Measurements from ENCODE around the gene SAMSN1.

SAMSN1 gene

DNA sequence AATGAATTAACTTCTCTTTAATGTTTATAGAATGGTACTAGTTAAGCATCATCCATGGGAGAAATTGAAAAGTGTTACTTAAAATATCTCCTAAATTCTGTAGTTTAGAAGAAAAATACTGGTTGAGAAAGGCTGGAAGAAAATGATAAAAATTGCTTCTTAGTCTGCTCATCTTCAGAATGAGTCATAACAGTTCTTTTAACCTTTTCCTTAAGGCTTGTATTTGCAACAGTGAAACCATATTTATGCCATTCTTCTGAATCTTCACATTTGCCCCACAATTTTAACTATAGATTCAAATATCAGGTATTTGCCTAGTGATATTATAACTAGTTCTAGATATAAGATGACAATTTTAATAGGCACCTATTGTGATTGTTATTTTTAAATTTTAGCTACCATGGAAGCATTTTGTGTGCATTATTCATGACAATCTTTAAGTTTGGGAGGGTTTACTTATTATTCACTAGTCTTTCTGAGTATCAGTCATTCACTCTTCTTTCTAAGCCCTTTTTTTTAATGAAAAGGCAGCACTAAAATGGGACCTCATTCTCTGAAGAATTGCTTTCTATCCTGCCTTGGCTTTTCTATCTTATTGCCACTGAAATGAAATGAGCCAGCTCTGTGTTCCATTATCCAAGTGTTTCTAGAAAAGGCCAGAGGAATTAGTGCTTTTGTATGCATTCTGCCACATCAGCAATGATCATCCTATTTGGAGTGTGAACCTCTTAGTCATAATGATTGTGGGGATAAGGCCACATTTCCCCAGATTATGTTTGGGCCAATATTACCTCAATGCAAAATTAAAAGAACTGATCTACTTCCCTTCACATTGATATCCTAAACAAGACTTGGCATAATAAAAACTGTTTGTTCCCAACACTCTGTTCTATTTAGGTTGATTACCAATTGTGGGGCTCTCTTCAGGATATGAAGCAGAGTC is 58.4 kb downstream of the SAMSN1 start:
- no peak for DNase-seq (ENCODE audit: low read depth in 2 of 3, low spot score in 2 of 3)

DNA sequence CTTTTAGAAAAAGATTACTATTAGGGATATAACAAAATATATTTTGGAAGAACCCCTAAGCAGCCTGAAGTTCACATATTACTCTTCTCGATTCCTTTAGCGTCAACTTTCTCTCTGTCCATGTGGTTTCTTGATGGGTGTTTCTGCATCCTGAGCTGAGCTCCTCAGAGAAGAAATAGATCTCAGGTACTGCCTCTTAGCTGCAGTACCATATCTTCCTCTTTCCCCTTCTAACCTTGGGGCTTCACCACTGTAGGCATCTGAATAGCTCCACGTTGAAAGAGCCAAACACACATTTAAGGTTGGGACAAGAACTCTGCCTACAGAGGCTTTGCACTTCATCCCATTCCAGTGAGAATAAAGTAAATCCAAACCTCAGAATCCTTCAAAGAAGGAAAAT is 59.2 kb downstream of the SAMSN1 start:
- DNase-seq (ENCODE audit: low read depth in 2 of 3, low spot score in 2 of 3) = no peak

DNA sequence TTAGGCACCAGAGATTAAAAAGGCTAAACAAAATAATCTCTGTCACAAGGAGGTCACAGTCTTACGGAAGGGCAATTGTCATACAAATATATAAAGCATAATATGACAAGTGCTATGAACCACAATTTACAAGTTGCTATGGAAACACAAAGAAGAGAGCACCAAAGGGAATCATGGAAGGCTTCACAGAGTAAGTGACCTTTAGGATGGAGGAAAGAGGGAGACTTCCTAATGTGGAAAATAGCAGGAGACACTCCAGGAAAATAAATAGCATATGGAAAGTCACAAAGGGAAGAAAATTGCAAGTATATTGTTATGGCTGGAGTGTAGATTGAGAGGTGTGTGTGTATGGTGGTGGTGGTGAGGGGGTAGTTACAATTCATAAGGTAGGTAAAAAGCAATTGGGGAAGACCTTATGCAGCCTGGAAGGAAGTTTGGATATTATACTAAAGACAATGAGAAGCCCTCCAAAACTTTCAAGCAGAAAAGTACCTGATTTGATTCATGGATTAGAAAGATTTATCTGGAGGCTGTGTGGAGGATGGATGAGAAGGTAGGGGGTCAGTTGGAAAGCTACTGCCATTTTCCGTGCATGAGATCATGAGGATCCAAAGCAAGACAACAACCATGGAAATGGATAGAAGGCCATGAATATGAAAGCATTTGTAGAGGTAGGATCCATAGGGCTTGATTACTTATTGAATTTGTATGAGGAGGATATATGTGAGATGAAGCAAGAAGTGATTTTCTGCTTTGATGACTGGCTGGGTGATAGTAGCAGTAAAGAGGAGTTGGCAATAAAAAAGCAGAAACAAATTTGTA is 61.7 kb downstream of the SAMSN1 start:
- DNase-seq (ENCODE audit: low read depth in 2 of 3, low spot score in 2 of 3) = no peak

DNA sequence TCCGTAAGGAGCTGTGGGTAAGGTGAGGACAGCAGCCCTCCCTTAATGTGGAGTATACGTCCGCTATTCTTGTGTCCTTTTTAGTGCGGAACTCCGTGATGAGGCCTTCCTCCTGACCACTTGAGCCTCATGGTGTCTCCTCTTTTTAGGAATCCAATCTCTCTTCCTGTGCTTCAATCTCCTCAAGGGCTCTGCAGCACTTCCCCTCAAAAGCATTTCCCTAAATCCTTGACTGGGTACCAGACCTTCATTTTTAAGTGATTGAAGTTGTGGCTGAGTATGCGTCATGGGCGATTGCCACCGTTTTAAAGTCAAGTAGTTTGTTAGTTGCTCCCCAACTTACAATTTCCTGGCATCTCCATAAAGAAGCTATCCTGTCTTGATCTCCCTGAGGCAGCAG is 62.8 kb downstream of the SAMSN1 start:
- DNase-seq (ENCODE audit: low read depth in 2 of 3, low spot score in 2 of 3) = no peak

DNA sequence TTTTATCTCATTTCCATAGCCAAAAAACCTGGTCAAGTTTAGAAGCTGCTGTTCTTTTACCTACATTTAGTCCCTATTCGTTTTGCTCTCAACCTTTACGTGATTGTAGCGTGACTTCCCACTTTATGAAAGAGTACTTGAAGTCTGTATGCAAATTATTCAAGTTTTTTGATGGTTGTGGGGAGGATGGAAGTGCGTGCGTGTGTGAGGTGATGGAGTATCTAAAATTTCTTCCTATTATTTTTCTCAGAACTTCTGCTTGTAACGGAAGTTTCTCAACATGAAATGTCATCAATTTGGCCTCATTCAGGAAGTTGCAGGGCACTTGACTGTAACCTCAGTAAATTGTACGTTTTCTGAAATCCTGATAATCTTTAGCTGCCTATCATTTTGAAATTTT is 64.0 kb downstream of the SAMSN1 start:
- no peak for DNase-seq (ENCODE audit: low read depth in 2 of 3, low spot score in 2 of 3)

DNA sequence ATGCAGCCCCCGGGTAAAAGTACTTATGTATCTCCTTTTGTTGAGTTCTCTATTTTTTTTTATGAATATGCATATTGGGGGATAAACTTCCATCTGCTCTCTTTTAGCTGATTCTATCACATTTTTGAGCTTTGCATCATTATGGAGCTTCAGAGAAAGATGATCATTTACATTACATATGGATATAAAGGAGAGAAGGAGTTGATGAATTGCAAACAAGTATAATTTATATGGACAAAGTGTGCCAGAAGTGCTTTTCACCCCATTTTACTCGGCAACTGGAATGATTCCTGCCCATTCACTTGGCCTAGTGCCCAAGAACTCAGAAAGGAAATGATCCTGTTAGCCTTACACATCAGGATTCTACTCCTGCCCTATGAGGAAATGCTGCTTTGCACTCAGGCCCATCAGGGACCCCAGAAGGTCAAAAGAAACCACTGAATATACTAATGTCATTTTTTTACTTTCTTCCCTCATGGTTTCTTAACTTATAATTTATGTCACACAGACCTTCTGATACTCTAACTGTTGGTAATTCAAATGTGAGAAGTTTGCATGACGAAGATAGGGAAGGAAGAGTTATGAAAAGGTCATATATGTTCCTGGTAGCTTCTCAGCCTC is 65.6 kb downstream of the SAMSN1 start:
- no peak for DNase-seq (ENCODE audit: low read depth in 2 of 3, low spot score in 2 of 3)

DNA sequence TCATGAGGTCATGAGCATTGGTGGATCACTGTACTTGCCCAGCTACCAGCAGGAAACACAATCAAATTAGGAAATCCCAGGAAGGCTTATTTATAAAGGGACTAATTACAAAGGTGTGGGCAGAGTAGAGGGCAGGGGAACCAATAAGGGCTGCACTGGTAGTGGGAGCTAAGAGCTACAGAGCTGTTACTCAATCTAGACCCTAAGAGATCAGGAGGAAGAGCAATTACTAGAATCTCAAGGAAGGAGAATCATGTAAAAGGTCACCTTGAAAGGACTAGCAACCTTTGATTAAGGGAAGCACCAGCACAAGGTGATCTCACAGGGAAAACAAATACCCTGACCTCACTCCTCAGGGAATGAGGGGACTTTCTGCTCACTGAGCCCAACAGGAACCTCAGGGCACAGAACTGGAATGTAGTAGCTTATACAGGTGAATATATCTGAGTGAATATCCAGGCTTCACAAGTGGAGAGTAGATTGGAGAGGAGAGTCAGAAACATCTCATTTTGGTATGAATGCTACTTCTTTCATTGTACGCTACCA is 66.8 kb downstream of the SAMSN1 start:
- no peak for DNase-seq (ENCODE audit: low read depth in 2 of 3, low spot score in 2 of 3)

DNA sequence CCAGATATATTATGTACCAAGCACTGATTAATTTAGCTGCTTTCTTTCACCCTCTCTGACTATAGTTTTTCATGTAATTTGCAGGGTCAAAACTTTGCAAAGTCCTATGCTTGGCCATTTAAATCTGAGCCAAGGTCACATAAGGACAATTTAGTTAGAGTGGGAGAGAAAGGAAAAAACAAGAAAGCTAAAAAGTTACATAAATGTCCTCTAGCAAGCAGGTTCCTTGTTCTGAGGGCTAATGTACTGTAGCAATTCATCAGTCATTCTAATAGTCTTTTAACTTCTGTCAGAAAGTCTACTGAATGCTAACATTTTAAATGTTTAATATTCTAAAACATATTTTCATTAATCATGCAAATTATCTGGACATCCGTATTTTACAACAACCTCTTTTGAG is 68.3 kb downstream of the SAMSN1 start:
- no peak for DNase-seq (ENCODE audit: low read depth in 2 of 3, low spot score in 2 of 3)

DNA sequence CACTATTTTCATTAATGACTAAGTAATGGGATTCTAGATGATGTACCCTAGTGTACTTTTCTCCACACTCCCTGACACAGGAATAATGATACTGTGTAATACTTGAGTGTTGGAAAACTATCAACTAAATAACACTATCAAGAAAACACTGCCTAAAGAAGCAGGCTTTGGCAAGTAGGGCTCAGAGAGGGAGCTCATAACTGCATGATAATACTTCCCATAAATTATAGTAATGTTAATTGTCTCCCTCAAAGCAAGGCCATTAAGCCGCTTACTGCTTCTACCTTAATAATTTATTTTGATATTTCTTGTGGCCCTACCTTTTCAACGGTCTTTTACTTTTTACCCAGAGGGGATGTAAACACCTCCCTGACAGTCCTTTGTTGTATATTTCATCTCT is 69.0 kb downstream of the SAMSN1 start:
- no peak for DNase-seq (ENCODE audit: low read depth in 2 of 3, low spot score in 2 of 3)

DNA sequence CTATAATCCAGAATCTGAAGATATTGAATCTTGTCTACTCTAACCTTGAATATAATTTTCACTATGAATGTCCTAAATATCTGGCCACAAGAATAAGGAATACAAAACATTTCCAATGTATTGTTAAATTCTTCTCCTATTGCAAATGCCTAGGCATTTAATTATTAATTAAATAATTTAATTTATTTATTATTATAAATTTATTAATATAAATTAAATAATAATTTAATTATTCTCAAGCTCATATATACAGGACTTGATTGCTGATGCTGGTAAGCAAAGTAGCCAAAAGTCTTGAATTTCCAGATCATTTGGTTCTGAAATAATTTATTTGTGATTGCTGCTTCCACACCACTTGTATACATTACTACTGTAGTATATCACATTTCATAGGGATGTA is 71.1 kb downstream of the SAMSN1 start:
- DNase-seq (ENCODE audit: low read depth in 2 of 3, low spot score in 2 of 3) = no peak

DNA sequence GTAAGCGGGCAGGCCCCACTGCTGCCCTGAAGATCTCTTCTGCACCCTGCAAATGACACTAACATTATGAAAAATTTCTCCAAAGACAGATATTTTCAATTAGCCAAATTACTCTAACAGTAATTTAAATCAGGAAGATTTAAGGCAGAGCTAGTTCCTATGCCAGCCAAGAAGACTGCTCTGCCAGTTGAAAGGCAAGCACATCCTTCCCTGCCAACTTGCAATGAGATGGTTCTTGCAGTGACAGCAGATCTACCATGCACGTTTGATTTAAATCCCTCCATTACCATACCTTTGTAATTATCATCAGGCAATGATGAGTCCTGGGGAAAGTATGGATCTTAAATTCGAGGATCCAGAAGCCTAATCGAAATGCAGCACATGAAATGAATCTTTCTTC is 76.5 kb downstream of the SAMSN1 start:
- DNase-seq (ENCODE audit: low read depth in 2 of 3, low spot score in 2 of 3) = no peak

DNA sequence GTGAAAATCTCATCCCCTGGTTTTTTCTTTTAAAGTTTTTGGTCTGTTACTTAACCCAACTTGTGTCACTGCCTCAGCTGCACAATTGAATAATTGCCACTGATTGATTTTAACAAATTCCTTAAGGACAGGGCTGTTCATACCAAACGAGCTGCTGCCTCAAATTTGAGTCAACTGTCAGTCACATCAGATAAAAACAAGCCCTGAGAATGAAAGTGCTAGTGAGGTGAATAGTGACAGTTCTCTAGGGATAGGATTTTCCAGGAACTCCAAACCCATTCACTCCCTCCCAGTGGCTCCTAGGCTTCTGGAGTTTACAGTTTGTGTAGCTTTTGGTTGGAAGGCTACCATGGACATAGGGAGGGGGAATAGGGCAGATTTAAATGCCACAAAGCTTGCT is 79.4 kb downstream of the SAMSN1 start:
- DNase-seq (ENCODE audit: low read depth in 2 of 3, low spot score in 2 of 3) = no peak

DNA sequence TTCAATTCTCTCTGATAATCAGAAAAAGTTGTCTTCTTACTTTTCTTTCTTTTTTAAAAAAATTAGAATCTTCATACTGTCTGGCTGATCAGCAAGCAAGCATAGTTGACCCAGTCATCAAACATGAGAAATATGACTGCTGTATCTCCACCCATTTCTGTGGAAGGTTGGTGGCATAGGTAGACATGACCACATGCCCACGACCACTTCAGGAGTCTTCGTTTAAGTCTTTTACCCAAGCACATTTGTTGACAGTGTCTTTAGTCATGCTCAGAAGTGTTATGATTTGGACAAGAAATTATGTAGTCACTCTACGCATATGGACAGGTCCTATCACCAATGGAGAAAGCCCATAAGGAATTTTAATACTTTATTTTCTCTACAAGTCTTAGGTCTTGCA is 88.4 kb downstream of the SAMSN1 start:
- DNase-seq (ENCODE audit: low read depth in 2 of 3, low spot score in 2 of 3) = no peak

DNA sequence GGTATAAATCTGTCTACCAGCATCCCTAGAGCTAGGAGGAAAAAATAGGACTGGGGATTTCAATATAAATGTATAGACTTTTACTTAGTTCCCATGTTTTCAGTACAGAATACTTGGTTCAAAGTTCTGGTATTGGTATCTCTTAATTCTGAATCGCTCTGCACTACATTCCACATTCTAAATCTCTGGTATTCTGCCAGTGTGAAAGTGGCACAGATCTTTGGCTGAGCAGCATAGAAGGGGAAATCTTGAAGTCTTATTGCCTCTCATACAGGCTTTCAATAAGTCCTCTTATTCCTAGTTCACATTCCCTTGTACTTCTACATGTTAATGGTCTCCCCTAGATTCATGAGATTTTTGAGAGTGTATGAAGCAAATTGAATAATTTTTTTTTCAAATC is 89.2 kb downstream of the SAMSN1 start:
- no peak for DNase-seq (ENCODE audit: low read depth in 2 of 3, low spot score in 2 of 3)

DNA sequence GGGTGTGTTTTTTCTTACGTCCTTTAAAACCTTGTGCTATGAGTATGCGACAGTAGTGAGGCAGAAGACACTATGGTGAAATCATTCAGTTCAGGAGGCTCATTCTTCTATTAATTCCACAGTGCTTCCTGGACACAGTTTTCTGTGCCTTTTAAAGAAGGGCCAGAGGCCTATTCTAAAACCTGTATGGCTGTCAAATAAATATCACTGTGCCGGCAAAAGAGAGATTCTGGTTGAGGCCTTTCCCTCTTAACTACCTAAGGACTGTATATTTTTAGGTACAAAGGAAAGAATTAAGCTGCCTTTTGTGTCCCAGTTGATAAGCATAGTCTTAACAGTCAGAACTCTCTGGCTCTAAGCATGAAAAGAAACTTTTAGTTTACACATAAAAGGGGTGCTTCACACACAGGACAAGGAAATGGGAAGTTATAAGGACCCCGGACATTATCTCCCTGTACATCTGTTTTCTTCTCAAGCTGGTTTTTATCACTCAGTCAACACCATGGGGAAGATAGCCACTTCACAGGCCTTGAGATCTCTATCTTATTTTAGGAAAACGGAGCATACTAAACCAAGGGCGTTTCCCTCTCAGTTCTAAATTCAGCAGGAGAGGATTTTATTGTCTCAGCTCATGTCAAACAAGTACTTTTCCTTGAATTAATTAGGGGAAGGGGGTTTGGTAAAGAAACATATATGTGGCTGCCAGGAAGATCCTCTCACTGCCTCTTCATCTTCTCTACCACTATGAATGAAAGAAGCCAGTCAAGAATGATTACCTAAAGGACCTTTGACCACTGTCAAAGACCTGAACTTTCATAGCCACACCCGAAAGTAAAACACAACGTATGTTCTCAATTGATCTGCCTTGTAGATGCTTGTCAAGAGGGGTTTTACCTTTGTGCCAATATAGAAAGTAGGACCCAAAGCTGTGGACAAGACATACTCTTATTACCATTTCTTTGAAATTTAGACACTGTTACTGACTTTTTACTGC is 91.8 kb downstream of the SAMSN1 start:
- DNase-seq (ENCODE audit: low read depth in 2 of 3, low spot score in 2 of 3) = no peak

DNA sequence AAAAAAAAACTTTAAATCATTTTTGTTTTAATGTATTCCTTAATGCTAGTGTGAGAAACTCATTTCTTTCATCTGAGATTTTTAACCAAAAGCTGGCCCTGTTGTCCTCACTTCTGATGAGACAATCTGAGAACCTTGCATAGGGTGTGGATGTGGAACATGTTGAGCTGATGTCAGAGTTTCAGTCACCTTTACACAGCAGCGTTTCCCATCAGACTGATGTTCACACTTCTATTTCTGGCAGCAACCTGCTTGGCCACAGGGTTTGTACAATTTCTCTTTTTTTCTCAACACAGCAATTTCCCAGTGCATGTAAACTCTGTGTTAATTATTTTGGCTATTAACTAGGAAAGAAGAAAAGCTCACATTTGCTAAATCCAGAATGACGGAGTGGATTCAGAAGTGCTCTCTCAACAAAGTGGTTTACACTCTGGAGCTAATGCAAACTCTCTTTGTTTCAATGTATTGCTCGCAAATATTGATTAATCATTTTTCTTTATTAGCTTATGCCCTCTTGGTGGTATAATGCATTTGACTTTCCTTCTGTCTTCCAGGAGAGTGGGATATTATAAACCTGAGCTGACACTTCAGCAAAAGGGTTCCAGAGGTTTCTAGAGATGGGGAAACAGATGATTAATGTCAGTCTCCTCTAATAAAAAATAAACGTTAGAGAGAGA is 92.6 kb downstream of the SAMSN1 start:
- DNase-seq (ENCODE audit: low read depth in 2 of 3, low spot score in 2 of 3) = no peak

DNA sequence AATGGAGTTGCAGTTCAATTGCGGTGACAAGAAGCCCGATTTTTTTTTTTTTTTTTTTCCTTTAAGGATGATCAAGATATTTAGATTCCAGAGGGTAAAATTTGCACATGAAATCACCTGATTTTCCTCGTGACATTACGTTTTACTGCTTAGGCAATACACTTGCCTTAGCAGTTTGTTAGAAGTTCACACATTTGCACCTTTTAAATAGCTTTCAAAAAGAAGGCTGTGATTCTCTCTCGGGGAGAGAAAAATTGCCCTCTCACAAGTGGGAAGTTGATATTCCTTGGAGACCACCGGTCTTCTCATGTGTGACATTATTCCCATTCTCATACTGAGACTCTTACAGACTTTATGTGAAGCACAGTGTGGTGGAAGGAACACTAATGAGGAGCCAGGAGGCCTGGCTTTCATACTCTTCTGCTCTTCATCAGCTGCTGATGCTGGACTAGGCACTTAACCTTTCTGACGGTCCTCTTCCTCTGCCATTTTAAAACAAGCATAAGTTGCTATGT is 93.3 kb downstream of the SAMSN1 start:
- no peak for DNase-seq (ENCODE audit: low read depth in 2 of 3, low spot score in 2 of 3)

DNA sequence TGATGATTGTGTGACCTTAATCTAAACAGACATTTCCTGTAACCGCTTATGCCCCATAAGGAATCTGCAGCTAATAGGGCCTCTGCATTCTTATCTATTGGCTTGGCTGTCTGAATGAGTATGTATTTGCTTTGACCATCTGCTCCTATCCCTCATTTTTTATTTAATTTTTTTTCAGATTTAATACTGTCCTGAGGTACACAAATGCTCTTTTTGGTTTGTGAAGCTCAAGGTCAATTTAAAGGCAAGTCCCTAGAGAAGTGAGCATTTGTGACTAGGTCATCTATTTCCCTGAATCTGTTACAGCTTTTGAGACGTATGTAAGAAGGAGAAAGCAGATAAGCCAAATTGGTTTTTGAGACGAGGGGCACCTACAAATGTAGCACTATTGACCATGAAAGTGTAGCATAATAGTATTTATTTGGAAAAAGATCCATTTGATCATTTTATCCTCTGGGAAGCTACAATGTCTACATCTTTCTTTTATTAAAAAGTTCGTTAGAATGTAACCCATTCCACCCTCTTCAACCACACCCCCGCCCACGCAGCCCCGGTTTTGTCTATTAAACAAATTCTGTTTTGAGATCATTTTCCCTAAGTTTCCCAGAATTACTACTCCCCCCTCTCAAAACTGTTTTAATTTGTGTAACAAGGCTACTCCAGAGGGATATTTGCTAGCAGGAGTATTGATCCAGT is 93.9 kb downstream of the SAMSN1 start:
- DNase-seq (ENCODE audit: low read depth in 2 of 3, low spot score in 2 of 3) = peak in 1 of 3 experiments; percentile 16

DNA sequence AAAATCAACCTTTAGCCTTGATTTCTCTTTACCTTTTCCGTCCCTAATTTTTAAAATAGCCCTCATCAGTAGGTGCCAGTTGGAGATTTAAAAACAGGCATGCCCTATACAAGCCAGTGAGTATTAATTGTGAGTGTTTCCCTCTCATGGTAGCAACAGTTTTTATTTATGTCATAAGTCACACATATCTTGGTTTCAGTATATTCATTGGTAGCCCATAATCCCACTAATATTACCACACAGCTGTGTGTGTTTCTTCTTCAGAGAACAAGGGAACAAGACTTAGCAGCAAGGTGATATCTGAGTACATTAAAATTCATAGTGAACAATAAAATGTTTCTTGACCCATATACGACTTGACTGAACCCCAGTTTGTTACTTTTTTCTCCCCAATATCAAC is 94.6 kb downstream of the SAMSN1 start:
- no peak for DNase-seq (ENCODE audit: low read depth in 2 of 3, low spot score in 2 of 3)

Measured in activated CD8-positive, alpha-beta memory T cell treated with anti-CD3 and anti-CD28 coated beads for 48 hours (primary cell).